G401 (cell line): ENCODE data around the gene BHMT2. TPM values are rescaled to one million over a fixed set of nuclear protein-coding genes. Genes with fewer than 3 reads are reported as not detected.

Source experiments
- DNase-seq: peaks from one replicate; pipeline ENCODE4 v3.0.0-alpha.2; 2015; ENCODE audit warnings: low spot score
- in situ Hi-C: cut with HindIII; loops from 2 replicates; pipeline ENCODE4 v1.10.0; 2016; ENCODE audit warnings: low sequenced_read_pairs, mixed read lengths
- total RNA-seq: library from RNA; depleted of rRNA; stranded (reverse); fragments of >200 nt; shearing (Covaris generic); gene quantifications from 2 replicates; pipeline ENCODE4 v1.2.3, GENCODE V29; 2014; rRNA removed

BHMT2 gene
- total RNA-seq: not detected in 2 replicates

GRCh38 chr5:79069488-79070349, at the start of gene BHMT2, which contains the start of gene DMGDH:
TSS of gene BHMT2 (plus strand) at chr5:79069767. CDS start at chr5:79069783, 16 bp downstream.
TSS of gene DMGDH (minus strand) at chr5:79069674. CDS start at chr5:79069620, 54 bp downstream.
- in situ Hi-C loops: no loop called here
- DNase-seq: no peak

GRCh38 chr5:79020861-79021561, 48.6 kb upstream of the BHMT2 start:
- peak; percentile 67 for DNase-seq
- in situ Hi-C loops: no loop called here

GRCh38 chr5:79021753-79022152, 47.8 kb upstream of the BHMT2 start:
- in situ Hi-C loops: no loop called here
- DNase-seq: no peak

- in situ Hi-C loops: no loop called here
- DNase-seq: no peak
Measured at GRCh38 chr5:79022771-79023170, 46.8 kb upstream of the BHMT2 start.

- no peak for DNase-seq
- in situ Hi-C loops: no loop called here
Measured at GRCh38 chr5:79023348-79023747, 46.2 kb upstream of the BHMT2 start.

- in situ Hi-C loops: no loop called here
Measured at GRCh38 chr5:79023947-79024346, 45.6 kb upstream of the BHMT2 start.

GRCh38 chr5:79025054-79025472, 44.5 kb upstream of the BHMT2 start:
- DNase-seq: peak; percentile 66
- in situ Hi-C loops: no loop called here

More at GRCh38 chr5:79023947-79024346, 45.6 kb upstream of the BHMT2 start:
- DNase-seq: no peak

- DNase-seq: no peak
- in situ Hi-C loops: no loop called here
Measured at GRCh38 chr5:79030663-79031484, 38.7 kb upstream of the BHMT2 start.

GRCh38 chr5:79031485-79031867, 38.1 kb upstream of the BHMT2 start:
- no peak for DNase-seq
- in situ Hi-C loops: no loop called here

GRCh38 chr5:79032031-79032695, 37.4 kb upstream of the BHMT2 start:
- DNase-seq: no peak
- in situ Hi-C loops: no loop called here

- in situ Hi-C loops: no loop called here
- DNase-seq: no peak
Measured at GRCh38 chr5:79032782-79033181, 36.8 kb upstream of the BHMT2 start.

- DNase-seq: no peak
- in situ Hi-C loops: no loop called here
Measured at GRCh38 chr5:79035237-79035636, 34.3 kb upstream of the BHMT2 start.

GRCh38 chr5:79036769-79037168, 32.8 kb upstream of the BHMT2 start:
- no peak for DNase-seq
- in situ Hi-C loops: no loop called here

- in situ Hi-C loops: no loop called here
- no peak for DNase-seq
Measured at GRCh38 chr5:79042188-79042587, 27.4 kb upstream of the BHMT2 start.

GRCh38 chr5:79047199-79047598, 22.4 kb upstream of the BHMT2 start:
- no peak for DNase-seq
- in situ Hi-C loops: no loop called here

- in situ Hi-C loops: no loop called here
- no peak for DNase-seq
Measured at GRCh38 chr5:79048437-79048836, 21.1 kb upstream of the BHMT2 start.

GRCh38 chr5:79050498-79050897, 19.1 kb upstream of the BHMT2 start:
- in situ Hi-C loops: no loop called here
- DNase-seq: no peak

- DNase-seq: no peak
- in situ Hi-C loops: no loop called here
Measured at GRCh38 chr5:79053321-79053720, 16.2 kb upstream of the BHMT2 start.

- in situ Hi-C loops: no loop called here
Measured at GRCh38 chr5:79055017-79055416, 14.6 kb upstream of the BHMT2 start.

More at GRCh38 chr5:79055017-79055416, 14.6 kb upstream of the BHMT2 start:
- no peak for DNase-seq
